GM19395 (cell line): ENCODE data around the gene C16orf89.
"Not testable (repeated sequence)": the region's sequence is repeated elsewhere in the genome, so short reads cannot be mapped to it uniquely, and the experiment has no call there.

Experiments
- ATAC-seq: cut with Tn5 transposase; IDR thresholded peaks from one replicate; pipeline ENCODE4 v1.9.1; 2021; ENCODE audit warnings: mild to moderate bottlenecking, moderate library complexity; ENCODE audit not compliant: unreplicated experiment

Gene C16orf89

DNA sequence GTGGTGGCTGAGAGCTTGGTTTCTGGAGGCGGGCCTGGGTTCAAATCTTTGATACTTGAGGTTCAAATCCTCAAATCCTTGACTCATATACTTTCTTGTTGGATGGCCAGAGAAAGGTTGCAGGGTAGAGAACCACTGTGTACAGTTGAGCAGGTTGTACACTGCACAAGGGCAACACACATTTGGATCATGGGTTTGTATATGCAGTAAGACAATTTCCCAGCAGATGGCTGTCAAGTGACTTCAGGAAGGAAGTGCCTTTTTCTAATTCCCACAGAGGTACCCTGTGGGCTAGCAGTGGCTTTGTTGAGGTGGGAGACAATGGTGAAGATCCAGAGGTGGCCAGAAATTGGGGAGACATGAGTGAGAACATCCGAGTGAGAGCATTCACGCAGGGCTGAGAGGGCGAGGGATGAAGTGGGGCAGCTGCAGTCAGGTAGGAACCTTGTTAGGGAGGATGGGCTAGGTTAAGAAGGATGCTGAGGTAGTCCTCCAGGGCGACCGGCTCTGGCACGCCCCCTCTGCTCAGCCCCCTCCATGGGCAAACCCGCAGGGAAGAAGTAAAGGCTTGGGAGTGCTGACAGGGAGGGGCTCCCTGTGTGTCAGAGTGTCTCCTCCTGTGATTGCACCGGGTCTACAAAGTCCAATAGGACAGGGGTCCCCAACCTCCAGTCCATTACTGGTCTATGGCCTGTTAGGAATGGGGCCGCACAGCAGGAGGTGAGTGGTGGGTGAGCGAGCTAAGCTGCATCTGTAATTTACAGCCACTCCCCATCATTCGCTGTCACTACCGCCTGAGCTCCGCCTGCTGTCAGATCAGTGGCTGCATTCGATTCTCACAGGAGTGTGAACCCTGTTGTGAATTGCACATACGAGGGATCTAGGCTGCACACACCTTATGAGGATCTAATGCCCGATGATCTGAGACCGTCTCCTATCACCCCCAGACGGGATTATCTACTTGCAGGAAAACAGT, 2.7 kb downstream of the C16orf89 start:
- ATAC-seq, result no peak

DNA sequence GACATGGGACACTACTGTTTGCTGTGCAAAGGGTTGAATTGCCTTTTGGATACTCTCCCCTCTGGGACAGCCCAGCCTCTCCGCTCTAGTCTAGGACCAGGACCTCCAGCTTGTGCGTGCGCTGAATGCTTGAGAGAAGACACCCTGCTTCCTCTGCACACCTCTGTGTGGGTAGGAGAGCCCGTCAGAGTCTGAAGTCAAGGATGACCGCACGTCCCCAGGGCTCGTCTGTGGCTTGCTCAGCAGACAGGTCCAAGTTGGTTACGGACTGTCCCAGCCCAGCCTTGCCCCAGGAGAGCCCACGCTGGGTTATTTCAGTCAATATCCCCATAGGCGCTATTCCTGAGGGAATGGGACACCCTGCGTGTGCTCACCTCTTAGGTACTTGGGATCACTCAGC, 3.7 kb downstream of the C16orf89 start:
- no peak for ATAC-seq

DNA sequence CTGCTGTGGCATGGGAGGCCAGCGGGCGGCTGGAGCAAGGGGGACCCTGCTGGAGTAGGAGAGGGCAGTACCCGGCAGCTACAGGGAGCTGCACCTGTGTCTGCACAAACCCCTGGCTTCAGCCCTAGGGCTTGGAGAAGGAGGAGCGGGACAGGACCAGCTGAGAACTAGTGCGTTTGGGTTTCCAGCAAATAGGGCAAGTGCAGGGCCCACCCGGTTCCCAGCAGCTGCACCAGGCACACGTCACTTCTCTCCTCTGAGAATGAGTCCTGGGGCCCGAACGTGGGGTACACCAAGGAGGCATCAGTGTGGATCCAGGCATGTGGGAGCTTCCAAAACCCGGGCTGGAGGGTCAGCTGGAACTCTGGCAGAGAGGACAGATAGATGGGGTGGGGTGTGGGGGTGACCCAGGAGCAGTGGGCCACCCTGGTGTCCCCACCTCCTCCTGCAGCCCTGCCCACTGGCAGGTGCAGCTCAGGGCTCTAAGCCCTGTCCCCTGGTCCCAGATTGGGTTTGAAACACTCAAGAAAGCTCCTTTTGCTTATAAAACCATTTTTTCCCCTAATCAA, 5.6 kb downstream of the C16orf89 start:
- ATAC-seq, result no peak

DNA sequence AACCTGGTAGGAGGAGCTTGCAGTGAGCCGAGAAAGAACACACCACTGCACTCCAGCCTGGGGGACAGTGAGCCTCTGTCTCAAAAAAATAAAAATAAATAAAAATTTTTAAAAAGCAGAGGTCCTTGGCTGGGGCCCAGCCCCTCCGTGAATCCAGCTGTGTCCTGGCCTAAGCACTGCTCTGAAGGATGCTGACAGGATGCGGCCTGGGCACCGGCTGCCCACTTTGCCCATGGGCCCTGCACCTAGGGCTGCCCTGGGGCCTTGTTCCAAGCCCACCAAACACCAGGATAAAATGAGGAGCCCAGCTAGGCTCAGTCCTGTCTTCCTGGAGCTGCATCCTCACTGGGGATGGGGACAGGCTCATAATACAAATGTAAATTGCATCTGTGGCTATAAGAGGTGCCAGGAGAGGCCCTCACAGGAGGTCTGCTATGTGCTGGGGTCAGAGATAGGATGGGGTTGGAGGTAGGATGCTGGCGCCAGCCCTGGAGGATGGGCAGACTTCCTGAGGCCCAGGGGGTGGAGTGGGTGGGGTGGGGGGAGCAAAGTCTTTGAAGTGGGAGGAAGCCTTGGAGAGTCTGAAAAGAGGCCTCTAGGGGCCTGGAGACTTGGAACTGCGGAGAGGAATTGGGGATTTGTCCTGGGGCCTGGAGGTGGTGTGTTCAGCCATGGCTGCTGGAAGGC, 6.2 kb downstream of the C16orf89 start:
- ATAC-seq, result no peak

DNA sequence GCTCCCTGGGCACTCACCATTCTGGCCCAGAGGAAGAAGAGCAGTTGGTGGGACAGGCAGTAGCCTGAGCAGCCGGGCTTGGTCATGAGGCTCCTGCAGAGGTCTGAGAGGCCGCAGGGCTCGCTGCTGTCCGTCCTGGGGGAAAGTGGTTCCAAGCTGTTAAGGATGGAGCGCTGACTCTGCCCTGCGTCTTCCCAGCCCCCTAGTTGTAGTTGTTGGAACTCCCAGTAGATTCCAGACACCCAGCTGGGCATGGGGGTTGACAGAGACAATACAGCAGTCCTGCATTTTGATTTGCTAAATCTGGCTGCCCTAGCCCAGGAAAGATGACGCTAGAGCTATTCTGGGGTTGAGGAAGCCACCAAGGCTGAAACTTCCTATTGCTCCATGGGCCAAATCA, 7.3 kb downstream of the C16orf89 start:
- no peak for ATAC-seq

DNA sequence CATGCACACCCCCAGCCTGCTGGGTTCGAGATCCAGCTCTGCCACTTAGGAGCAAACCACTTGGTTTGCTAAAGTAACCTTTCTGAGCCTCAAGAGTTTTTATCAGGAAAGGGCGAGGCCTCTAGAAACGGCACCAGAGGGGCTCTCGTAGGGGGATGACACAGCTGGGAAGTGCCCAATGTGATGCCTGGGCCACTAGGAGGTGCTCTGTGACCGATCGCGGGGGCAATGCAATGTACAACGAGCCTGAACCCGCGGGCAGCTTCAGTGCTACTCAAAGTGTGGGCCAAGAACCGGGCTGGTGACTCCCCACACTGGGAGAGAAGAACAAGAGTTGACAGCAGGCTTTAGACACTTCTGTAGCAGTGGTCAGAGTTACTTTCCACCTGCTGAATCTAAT, 9.4 kb downstream of the C16orf89 start:
- no peak for ATAC-seq

DNA sequence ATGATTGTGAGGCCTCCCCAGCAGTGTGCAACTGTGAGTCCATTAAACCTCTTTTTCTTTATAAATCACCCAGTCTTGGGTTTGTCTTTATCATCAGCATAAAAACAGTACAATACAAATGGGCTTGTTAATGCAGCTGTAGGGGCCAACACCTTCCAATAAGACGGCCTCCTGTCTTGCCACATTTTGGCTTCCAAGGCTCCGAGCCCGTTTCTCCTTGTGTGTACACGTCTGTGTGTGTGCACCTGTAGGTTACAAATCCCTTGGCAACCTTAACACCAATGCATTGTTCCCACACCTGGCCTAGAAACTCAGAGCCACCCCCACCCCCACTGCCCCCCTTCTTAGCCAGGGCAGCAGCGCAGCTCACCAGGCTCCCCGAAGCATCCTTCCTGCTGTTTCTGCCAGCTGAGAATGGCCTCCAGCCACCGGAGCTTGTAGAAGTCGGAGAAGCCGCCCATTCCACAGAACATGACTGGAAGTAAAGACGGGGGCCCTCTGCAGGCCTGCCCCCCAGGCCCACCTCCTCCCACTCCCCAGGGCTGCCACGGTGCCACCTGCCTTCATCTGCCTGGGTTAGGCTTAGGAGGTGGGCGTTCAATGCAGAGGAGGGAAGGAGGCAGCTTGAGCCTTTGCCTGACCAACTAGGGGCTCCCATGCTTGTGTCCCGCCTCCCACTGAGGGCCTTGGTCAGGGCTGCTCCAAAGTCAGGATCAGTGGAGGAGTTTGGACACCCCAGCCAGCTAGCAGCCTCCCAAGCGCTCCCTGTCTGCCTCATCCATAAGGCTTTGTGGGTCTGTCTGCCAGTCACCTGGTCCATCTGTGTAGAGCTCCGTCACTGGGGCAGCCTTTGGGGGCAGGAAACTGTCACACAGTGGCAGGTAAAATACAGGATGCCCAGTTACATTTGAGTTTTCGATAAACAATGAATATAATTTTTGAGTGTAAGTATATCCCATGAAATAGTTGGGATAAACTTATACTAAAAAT, 10.6 kb downstream of the C16orf89 start:
- no peak for ATAC-seq

DNA sequence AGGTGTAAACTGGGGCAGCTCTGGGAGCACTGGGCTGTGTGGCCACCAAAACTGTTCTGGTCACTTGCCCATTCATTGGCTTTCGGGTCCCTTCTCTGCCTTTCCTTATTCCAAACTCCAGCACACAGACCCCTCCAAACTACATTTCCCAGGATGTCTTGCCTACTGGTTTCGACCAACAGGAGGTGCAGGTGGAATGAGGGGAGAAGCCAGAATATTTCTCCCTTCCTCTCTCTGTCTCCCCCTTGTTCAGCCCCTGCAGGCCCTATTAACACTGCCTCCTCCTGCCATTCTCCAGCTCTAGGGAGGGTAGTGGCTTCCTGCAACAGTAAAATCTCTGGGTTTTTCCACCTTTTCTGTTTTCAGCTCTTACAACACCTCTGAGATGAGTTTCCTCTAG, 18.8 kb downstream of the C16orf89 start:
- ATAC-seq, result no peak

DNA sequence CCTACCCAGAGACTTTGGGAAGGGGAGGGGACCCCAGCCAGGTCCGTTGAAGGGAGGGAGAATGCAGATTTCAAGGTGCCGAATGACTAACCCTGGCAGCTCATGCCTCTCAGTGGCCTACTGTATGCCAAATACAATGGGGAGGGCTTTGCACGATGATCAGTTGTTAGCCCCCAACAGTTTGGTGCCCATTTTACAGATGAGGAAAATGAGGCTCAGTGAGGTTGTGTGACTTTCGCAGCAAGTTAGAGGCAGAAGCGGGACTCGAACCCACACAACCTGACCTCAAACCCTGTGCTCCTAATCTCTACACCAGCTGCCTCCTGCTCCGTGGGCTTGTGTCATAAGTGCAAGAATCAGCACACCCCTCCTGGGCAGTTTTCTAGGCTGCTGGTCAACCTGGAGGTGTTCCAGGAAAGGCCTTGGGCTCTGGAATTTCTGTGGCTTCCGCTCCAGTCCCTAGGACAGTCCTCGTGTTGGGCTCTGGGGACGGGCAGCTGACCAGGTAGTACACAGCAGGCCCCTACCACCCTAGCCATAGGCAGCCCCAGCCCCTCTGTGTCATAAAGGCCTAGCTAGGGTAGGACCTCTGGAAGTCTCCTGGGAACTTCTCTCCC, 20.1 kb downstream of the C16orf89 start:
- no peak for ATAC-seq

DNA sequence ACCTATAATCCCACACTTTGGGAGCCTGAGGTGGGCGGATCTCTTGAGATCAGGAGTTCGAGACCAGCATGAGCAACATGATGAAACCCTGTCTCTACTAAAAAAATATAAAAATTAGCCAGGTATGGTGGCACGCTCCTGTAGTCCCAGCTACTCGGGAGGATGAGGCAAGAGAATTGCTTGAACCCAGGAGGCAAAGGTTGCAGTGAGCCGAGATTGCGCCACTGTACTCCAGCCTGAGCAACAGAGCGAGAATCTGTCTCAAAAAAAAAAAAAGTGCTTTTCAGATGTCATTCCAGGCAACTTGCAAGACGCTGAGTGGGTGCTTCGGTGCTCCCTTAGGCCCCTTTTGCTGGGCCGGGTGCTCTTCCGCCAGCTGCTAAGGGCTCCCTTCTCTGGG, 21.2 kb downstream of the C16orf89 start:
- ATAC-seq, result not testable (repeated sequence)

DNA sequence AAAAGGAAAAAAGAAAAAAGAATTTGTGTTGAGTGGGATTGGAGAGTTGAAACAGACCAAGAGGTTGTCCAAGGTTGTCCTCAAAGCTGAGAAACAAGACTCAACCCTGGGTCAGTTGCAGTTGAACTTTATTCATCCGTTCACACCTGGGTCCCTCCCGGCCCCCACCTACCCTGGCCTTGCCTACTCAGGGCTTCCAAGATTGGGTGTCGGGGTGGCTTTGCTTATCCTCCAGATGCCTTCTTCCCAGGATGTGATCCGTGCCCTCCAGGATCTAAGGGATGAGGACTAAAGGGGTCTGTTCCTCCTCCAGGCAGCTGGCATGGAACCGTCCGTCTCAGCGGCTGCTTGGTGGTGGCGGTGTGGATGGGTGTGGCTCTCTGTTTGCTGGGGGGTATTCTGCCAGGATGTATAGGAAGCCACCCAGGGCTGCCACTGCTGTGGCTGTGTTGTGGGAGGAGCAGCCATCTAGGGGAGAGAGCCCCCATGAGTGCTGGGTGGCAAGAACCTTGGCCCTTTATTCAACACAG, 21.7 kb downstream of the C16orf89 start:
- ATAC-seq, result no peak

DNA sequence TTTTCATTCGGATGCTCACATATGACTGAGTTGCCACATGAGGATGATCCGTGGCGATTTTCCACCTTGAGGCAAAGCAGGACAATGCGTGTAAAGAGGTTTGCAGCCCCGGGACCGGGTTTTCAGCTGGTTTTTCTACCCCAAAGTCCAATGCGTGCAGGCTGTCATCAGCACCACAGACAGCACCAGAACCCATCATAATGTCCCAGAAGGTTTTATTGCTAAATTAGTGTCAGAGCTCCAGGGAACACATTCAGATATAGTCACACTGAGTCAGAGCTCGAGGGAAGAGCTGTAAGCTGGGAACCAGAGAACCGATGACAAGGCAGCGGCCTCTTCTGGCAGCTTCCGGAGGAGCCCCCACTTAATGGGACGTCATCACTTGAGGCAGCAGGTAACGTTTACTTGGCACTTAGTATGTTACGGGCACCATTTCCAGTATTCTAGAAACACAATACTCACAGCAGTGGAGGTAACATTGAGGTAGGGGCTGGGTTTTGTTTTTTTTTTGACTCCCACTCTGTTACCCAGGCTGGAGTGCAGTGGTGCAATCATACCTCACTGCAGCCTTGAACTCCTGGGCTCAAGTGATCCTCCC, 23.1 kb downstream of the C16orf89 start:
- ATAC-seq, result no peak

DNA sequence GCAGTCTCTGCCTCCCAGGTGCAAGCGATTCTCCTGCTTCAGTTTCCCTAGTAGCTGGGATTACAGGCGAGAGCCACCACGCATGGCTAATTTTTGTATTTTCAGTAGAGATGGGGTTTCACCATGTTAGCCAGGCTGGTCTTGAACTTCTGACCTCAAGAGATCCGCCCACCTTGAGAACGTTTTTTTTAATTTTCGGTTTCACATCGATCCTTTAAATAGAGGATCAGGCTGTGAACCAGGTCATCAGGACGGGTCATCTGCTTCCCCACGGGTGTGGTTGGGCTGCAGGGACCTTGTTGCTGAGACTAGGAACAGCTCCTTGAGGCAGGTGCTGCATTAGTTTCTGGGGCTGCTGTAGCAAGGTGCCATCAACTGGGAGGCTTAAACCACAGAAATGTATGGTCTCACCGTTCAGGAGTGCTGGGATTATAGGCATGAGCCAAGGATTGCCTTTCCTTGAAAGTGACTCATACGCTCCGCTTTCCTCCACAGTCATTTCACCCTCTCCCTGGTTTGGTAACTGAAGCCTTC, 24.1 kb downstream of the C16orf89 start:
- ATAC-seq, result peak; percentile 84

DNA sequence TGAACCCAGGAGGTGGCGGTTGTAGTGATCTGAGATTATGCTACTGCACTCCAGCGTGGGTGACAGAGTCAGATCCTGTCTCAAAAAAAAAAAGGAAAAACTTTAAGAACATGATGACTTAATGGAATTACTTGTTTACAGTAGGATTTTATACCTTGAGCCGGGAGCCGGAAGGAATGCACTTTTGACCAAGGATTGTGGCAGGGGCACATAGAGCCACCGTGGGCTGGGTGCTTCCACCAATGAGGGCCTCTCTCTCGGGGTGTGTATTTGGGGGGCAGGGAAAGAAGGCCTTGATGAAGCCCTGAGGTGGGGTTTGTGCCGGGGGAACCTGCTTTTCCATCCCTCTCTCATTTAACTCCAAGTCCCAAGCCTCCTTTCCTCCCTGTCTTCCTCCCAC, 25.3 kb downstream of the C16orf89 start:
- no peak for ATAC-seq

DNA sequence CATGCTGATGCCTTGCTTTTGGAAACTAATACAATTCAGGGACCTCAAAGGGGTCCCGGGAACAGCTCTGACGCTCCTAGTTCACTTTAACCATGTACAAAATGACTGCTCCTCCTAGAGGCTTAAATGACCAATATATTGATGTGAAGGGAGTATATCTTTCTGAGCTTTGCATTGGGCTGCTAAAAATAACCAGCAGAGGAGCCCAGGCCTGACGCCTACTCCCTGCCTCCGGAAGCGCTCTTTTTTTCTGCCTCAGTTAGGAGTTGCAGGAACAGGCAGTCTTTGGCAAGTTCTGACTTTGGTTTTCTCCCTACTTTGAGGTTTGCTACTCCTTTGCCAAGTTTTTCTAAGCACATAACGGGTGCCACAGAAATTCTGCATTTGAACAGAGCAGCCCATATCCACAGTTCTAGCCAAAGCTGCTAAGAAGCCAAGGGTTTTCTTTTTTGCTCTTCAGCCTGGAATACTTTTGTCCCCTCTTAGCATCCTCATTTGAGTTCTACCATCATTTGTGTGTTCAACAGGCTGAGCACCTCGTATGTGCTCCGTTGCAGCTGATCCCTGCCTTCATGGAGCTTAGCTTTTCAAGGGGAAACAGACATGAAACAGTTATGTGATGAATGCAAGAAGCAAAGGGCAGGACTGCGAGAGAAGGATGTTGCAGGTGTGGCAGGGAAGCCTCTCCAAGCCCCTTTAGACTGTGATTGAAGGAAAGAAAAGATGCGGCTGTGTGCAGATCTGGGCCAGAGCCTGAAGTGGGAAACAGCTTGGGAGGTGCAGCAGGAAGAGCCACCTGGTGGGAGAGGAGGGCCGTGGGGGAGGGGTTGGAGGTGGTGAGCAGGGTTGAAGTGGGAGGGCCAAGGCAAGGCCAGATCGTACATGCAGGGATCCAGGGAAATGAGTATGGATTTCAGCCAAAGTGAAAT, 29.3 kb downstream of the C16orf89 start:
- no peak for ATAC-seq

DNA sequence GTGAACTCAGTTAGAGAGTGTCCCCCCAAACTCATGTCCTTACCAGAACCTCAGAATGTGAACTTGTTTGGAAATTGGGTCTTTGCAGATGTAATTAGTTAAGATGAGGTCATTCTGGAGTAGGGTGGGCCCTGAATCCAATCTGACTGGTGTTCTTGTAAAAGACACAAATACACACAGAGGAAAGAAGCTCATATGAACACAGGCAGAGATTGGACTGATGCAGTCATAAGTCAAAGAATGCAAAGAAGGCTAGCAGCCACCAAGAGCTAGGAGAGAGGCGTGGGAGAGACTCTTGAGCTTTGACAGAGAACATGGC, 29.9 kb downstream of the C16orf89 start:
- ATAC-seq, result no peak

DNA sequence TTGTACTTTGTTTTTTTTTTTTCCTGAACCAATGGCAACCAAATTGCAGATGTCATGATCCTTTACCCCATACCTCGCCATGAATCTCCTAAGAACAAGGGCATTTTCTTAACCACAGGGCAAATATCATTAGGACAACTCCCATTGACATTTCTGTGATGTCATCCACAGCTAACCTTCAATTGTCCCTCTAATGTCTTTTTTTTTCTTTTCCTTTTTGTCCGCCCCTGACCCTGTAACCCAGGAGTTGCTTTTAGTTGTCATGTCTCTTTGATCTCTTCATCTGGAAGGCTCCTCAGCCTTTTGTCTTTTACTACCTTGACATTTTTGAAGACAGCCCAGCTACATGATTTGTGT, 31.6 kb downstream of the C16orf89 start:
- ATAC-seq, result no peak
